Aorta (tissue), 5 donors: ENCODE measurements around the gene TRABD2B. TPM values are rescaled to one million over a fixed set of nuclear protein-coding genes. Genes with fewer than 3 reads are reported as not detected.
"Not testable (repeated sequence)": the region's sequence is repeated elsewhere in the genome, so short reads cannot be mapped to it uniquely, and the experiment has no call there.

Experiments used
- ATAC-seq: fragments of 200-7000 bp; cut with Tn5 transposase; one replicate; pipeline ENCODE4 v1.9.1; 2022; ENCODE audit warnings: moderate library complexity; ENCODE audit not compliant: low FRiP score
- DNase-seq, 2 donors: peaks; one replicate each; pipeline ENCODE4 v3.0.0-alpha.2; 2020
- H3K27ac ChIP-seq, 2 donors: one replicate each; pipeline ENCODE4 v1.5.1; 2013; ENCODE audit warnings: low read length in 2 of 2, mild to moderate bottlenecking in 2 of 2, moderate library complexity in 2 of 2, control low read depth in 1 of 2, inconsistent platforms in 1 of 2, low read depth in 1 of 2
- H3K27me3 ChIP-seq, 2 donors: one replicate each; pipeline ENCODE4 v1.6.1; 2013; ENCODE audit warnings: control low read depth in 1 of 2, low read length in 1 of 2, mild to moderate bottlenecking in 1 of 2, moderate library complexity in 1 of 2; ENCODE audit not compliant: insufficient read depth in 2 of 2, control insufficient read depth in 1 of 2
- H3K36me3 ChIP-seq, 2 donors: one replicate each; pipeline ENCODE4 v1.6.1; 2013; ENCODE audit warnings: control low read depth in 1 of 2, low read length in 1 of 2, mild to moderate bottlenecking in 1 of 2; ENCODE audit not compliant: insufficient read depth in 2 of 2, control insufficient read depth in 1 of 2
- H3K4me1 ChIP-seq, 2 donors: one replicate each; pipeline ENCODE4 v1.6.1; 2013; ENCODE audit warnings: low read length in 2 of 2, control low read depth in 1 of 2, mild to moderate bottlenecking in 1 of 2, moderate library complexity in 1 of 2; ENCODE audit not compliant: insufficient read depth in 2 of 2, control insufficient read depth in 1 of 2
- H3K4me3 ChIP-seq, 2 donors: one replicate each; pipeline ENCODE4 v1.5.1; 2013; ENCODE audit warnings: low read length in 2 of 2, control low read depth in 1 of 2, mild to moderate bottlenecking in 1 of 2
- H3K9me3 ChIP-seq: one replicate; pipeline ENCODE4 v1.6.1; 2013; ENCODE audit warnings: mild to moderate bottlenecking, low read length; ENCODE audit not compliant: control insufficient read depth
- WGBS, 2 donors: extraction: QIAGEN DNeasy Blood & Tissue Kit; methylation state at CpG; one replicate each; pipeline ENCODE4 v1.1.7; 2013; 5-methylcytosine and 5-hydroxymethylcytosine counted together
- intact Hi-C, 2 donors: fragments of 100-400 bp; cut with DNase I; formaldehyde crosslinking; loops; one replicate each; pipeline versions ENCODE4 v1.14.2 to v1.15.0; 2022
- polyA plus RNA-seq, 2 donors: library from polyadenylated mRNA; stranded (reverse); fragments of 200-250 nt; gene quantifications; one replicate each; pipeline ENCODE4 v1.2.3, GENCODE V29; 2013
- total RNA-seq, 2 donors: library from RNA; stranded (reverse); fragmentation: NEBNext Ultra II Directional; extraction: Animal tissue kit (Norgen Biotek cat#: 25700); gene quantifications; one replicate each; pipeline ENCODE4 v1.2.1, GENCODE V29; 2021
- donor health status: healthy with polysubstance abuse.
- donor health status: Bipolar disorder and iron deficiency.
- donor health status: DM: no; HTN: no; CAD: no.
- donor health status: DM: no; HTN: no; CAD: no.
- donor health status: DM: yes; HTN: yes; CAD: no.

The TRABD2B gene
- total and polyA plus RNA-seq, 4 donors = 6.0 to 13.3 (median 8.5) TPM

DNA sequence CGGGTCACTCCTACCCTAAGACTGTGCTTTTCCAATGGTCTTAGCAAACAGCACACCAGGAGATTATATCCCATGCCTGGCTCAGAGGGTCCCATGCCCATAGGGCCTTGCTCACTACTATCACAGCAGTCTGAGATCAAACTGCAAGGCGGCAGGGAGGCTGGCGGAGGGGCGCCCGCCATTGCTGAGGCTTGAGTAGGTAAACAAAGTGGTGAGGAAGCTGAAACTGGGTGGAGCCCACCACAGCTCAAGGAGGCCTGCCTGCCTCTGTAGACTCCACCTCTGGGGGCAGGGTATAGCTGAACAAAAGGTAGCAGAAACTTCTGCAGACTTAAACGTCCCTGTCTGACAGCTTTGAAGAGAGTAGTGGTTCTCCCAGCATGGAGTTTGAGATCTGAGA is 40.7 kb downstream of the TRABD2B start:
- intact Hi-C loops, H3K27me3 ChIP-seq, H3K27ac ChIP-seq, ATAC-seq, H3K9me3 ChIP-seq, H3K36me3 ChIP-seq, H3K4me1 ChIP-seq, DNase-seq, H3K4me3 ChIP-seq: not testable (repeated sequence)
- 97 to 98% methylated on average over 5 to 6 of the region's 6 CpGs for WGBS, 2 donors

DNA sequence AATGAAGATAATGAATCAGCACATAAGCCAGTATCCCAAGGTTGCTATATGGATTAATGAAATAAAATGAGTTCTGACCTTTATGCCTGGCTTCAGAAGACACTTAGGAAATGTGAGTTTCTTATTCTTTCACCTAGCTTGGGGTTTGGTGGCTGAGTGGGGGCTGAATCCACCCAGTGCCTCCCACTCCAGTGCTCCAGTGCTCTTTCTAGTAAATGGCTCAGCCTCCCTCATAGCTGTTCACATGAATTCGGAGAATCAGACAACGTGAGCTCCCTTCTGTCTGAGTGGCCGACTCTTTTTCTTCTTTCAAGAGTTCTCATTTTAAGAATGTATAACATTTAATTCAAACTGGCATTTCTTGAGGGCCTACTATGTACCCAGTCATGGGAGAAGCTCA is 43.5 kb downstream of the TRABD2B start:
- no peaks in the 10 kb centered on the region for H3K36me3 ChIP-seq
- no peak overlapping the region for H3K27ac ChIP-seq
- no peaks in the 10 kb centered on the region for H3K9me3 ChIP-seq
- intact Hi-C loops = no loop called here
- H3K4me3 ChIP-seq = no peak overlapping the region
- DNase-seq (no peak), ATAC-seq (no peak)
- H3K4me1 ChIP-seq = no peaks in the 10 kb centered on the region
- H3K27me3 ChIP-seq = no peaks in the 10 kb centered on the region
- 94 to 98% methylated on average over 3 of the region's 3 CpGs for WGBS, 2 donors

DNA sequence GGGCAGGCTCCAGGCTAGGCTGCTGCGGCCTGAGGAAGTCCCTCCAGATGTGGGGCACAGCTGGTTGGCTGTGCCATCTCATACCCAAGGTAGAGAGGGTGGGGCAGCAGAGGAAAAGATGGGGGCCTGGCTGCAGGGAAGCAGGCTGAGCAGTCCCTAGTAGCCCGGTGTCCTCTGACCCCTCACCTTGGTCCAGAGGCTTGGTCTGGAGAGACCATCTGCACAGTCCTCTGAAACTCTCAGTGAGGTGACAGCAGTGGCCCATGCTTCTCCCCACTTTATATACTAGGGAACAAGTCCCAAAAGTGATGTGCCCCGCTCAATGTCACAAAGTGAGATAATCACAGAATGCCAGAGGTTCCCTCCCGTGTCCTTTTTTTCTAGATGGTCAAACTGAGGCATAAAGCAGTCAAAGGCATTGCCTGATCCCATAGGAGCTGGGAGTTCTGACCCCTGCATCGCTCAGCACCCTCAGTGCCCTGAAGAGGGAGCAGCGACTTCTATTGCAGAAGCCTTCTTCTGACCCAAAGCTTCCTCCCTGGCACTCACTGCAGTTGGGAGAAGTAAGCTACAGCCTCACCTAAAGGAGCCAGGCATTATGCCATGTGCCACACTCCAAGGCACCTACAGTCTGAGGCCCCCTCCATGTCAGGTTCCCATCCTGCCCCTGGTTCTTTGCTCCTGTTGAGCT is 45.5 kb downstream of the TRABD2B start:
- WGBS, 2 donors = 86 to 94% methylated on average over 6 of the region's 6 CpGs
- Histone ChIP-seq H3K36me3 (no peaks in the 10 kb centered on the region), H3K27ac (no peak overlapping the region), H3K4me3 (no peak overlapping the region), H3K27me3 (no peaks in the 10 kb centered on the region), H3K9me3 (no peaks in the 10 kb centered on the region), H3K4me1 (no peaks in the 10 kb centered on the region)
- ATAC-seq = no peak
- DNase-seq = no peak
- intact Hi-C loops = no loop called here

GRCh38 chr1:47951026-47951425 is 46.2 kb downstream of the TRABD2B start:
- Histone ChIP-seq H3K9me3 (no peaks in the 10 kb centered on the region), H3K36me3 (no peaks in the 10 kb centered on the region), H3K27me3 (no peaks in the 10 kb centered on the region), H3K4me3 (no peak overlapping the region), H3K27ac (no peak overlapping the region), H3K4me1 (no peaks in the 10 kb centered on the region)
- intact Hi-C loops = no loop called here
- WGBS, 2 donors = 95% methylated on average over 7 to 8 of the region's 8 CpGs
- ATAC-seq (no peak), DNase-seq (no peak)

DNA sequence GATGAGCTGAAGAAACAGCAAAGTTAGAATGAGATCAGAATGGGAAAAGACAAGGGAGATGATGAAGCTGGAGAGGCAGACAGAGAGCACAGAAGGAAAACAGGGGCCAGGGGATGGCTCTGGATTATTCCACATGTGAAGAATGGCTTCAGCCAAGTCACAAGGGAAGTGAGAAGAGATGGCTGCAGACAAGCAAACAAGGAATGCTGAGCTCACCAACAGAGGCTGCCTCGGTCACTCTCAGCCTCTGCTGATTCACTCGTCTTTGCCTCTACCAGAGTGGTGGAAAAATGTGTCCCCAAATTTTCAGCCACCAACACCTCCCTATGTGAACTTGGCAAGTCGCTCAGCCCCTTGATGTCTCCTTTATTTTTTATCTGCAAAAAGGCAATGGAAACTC is 46.7 kb downstream of the TRABD2B start:
- ATAC-seq = no peak
- no peaks in the 10 kb centered on the region for H3K4me1 ChIP-seq
- no peak overlapping the region for H3K4me3 ChIP-seq
- H3K27me3 ChIP-seq = no peaks in the 10 kb centered on the region
- H3K27ac ChIP-seq = no peak overlapping the region
- H3K9me3 ChIP-seq = no peaks in the 10 kb centered on the region
- H3K36me3 ChIP-seq = no peaks in the 10 kb centered on the region
- 84 to 86% methylated on average over 3 of the region's 3 CpGs for WGBS, 2 donors
- DNase-seq = no peak
- intact Hi-C loops = no loop called here

DNA sequence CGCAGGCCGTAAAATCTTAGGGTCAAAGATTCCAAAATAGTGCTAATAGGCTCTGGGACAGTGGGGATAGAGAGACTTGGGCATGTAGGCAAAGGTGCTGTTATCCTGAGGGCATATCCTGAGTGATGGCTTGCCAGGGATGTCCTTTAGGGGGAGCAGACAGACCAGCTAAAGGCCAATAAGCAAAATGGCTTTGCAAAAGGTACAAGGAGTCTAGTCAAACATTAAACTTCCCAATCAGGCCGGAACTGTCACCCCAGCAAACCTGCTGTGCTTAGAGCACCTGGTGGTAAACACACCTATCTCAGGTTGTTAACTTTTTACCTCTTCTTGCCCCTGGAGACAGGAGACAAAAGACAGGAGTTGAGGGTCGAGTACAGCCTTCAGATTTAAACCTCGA is 49.1 kb downstream of the TRABD2B start:
- Histone ChIP-seq H3K9me3 (no peaks in the 10 kb centered on the region), H3K27ac (no peak overlapping the region), H3K4me3 (no peak overlapping the region), H3K36me3 (no peaks in the 10 kb centered on the region), H3K4me1 (peaks cover 0 to 2% of the 10 kb centered on the region in 2 donors), H3K27me3 (no peaks in the 10 kb centered on the region)
- intact Hi-C loops = no loop called here
- DNase-seq = no peak
- WGBS, 2 donors = 94 to 95% methylated on average over 5 of the region's 5 CpGs
- ATAC-seq = no peak

DNA sequence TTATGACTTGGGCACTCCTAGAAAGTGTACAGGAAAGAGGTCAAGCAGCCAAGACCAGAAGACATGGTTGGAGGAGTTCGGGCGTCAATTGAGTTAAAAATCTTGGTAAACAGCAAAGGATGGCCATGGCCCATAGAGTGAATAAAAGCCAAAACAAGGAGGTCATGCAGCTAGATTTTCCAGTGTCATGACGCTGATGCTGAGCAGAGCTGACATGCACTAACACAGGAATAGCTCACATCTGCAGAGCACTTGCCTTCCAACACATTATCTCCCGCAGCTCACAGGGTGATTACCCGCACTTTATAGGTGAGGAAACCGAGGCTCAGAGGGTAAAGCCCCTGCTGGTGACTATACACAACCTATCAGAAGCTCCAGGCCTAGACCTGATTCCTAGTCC is 49.7 kb downstream of the TRABD2B start:
- H3K4me3 ChIP-seq = no peak overlapping the region
- 95 to 96% methylated on average over 6 of the region's 6 CpGs for WGBS, 2 donors
- ATAC-seq (no peak), DNase-seq (no peak)
- no peaks in the 10 kb centered on the region for H3K9me3 ChIP-seq
- peaks cover 0 to 2% of the 10 kb centered on the region in 2 donors for H3K4me1 ChIP-seq
- no peak overlapping the region for H3K27ac ChIP-seq
- no peaks in the 10 kb centered on the region for H3K27me3 ChIP-seq
- intact Hi-C loops = no loop called here
- no peaks in the 10 kb centered on the region for H3K36me3 ChIP-seq

DNA sequence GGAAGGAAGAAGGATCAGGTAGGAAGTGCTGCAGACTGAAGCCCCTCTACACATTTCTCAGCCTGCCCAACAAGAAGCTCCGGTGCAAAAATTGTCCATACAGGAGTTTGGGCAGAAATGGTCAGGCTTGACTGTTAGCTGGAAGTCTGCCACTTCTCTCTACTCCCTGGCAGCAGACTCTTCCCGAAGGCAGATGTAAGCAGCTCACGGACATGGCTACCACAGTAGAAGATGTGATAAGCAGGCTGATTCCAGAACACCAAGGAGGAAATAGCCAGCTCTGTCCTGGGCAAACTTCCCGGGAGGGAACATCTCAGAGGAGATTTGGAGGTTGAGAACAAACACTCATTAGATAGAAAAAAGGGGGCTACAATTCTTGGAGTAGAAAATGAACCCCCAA is 52.6 kb downstream of the TRABD2B start:
- H3K27ac ChIP-seq = no peak overlapping the region
- intact Hi-C loops = no loop called here
- H3K27me3 ChIP-seq = no peaks in the 10 kb centered on the region
- DNase-seq (no peak), ATAC-seq (no peak)
- no peaks in the 10 kb centered on the region for H3K9me3 ChIP-seq
- H3K4me3 ChIP-seq = no peak overlapping the region
- WGBS, 2 donors = 11 to 16% methylated on average over 4 of the region's 4 CpGs
- H3K4me1 ChIP-seq = peaks cover 0 to 2% of the 10 kb centered on the region in 2 donors
- no peaks in the 10 kb centered on the region for H3K36me3 ChIP-seq

DNA sequence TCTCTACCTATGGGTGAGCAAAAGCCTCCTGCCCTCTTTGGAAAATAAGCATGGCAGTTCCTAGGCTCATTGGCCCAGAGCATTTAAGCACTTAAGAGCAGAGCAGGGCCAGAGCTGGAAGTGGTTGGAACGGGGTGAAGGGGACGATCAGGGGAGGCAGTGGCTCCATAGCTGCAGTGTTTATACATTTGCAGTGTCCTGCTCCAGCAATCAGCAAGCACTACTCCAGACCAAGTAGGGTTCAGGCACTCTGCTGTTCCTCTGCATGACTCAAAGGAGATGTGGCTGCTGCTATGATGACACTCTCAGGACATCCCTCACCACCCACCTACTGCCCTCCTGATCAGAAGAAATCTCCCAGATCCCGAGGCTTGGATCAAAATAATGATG is 55.0 kb downstream of the TRABD2B start:
- DNase-seq (no peak), ATAC-seq (no peak)
- H3K27me3 ChIP-seq = no peaks in the 10 kb centered on the region
- peaks cover 0 to 2% of the 10 kb centered on the region in 2 donors for H3K4me1 ChIP-seq
- H3K27ac ChIP-seq = no peak overlapping the region
- H3K9me3 ChIP-seq = no peaks in the 10 kb centered on the region
- H3K4me3 ChIP-seq = no peak overlapping the region
- 91% methylated on average over 3 of the region's 3 CpGs for WGBS, 2 donors
- intact Hi-C loops = no loop called here
- no peaks in the 10 kb centered on the region for H3K36me3 ChIP-seq
